Measurements from ENCODE around the gene MAT2B. TPM values are rescaled to one million over a fixed set of nuclear protein-coding genes. Genes with fewer than 3 reads are reported as not detected.

The MAT2B gene
- total and polyA plus RNA-seq, 8 donors: 6.7 to 84.3 (median 37.6) TPM

DNA sequence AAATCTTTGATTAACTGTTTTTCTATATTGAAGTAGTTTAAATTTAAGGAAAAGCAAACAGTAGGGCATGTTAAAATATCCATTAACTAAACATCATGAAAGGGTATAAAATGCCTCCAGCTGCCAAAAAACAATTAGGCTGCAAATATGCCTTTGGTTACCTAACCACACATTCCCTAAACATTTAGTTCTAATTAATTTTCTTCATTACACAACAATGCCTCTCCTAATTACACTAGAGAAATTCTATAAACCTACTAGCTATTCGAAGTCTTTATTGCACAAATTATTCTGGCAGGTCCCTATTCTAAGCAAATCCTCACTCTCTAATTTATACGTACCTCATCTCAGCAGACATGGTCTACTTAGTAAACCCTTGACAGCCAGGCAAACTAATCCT lies 37.4 kb downstream of the MAT2B start:
- Histone ChIP-seq H3K36me3 (no peaks in the 10 kb centered on the region), H3K9me3 (no peaks in the 10 kb centered on the region), H3K4me3 (no peak overlapping the region), H3K27me3 (no peaks in the 10 kb centered on the region), H3K4me1 (no peaks in the 10 kb centered on the region), H3K27ac (no peak overlapping the region)
- TF ChIP-seq POLR2A (IDR thresholded peaks at IDR 0.05) (no peak), EP300 (IDR thresholded peaks at IDR 0.05) (no peak), POLR2AphosphoS5 (IDR thresholded peaks at IDR 0.05) (no peak)
- TF ChIP-seq, protein P1, sequence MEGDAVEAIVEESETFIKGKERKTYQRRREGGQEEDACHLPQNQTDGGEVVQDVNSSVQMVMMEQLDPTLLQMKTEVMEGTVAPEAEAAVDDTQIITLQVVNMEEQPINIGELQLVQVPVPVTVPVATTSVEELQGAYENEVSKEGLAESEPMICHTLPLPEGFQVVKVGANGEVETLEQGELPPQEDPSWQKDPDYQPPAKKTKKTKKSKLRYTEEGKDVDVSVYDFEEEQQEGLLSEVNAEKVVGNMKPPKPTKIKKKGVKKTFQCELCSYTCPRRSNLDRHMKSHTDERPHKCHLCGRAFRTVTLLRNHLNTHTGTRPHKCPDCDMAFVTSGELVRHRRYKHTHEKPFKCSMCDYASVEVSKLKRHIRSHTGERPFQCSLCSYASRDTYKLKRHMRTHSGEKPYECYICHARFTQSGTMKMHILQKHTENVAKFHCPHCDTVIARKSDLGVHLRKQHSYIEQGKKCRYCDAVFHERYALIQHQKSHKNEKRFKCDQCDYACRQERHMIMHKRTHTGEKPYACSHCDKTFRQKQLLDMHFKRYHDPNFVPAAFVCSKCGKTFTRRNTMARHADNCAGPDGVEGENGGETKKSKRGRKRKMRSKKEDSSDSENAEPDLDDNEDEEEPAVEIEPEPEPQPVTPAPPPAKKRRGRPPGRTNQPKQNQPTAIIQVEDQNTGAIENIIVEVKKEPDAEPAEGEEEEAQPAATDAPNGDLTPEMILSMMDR (IDR thresholded peaks at IDR 0.05): no peak
- intact Hi-C loops (cut with DNase I; ENCODE audit: low total_unique reads): no loop called here
- no peak for DNase-seq
- WGBS, 5 donors: 89 to 92% (median 90%) methylated on average over 2 of the region's 2 CpGs

DNA sequence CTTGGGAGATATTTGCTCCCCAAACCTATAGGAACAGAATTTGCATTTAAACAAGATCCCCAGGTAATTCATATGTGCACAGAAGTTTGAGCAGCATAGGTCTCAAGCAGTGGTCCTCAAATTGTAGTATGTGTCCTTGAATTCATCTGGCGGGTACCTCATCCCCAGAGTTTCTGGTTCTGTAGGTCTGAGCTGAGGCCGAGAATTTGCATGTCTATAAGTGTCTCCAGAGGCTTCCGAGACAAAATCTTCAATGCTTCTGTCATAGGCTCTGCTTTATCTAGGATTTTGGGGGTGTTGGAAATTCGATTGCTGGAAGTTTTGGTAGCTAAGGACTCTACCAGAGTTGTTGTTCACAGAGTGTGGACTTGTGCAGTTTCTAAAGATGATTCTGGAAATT lies 38.6 kb downstream of the MAT2B start:
- 64 to 79% (median 73%) methylated on average over 4 of the region's 4 CpGs for WGBS, 5 donors

DNA sequence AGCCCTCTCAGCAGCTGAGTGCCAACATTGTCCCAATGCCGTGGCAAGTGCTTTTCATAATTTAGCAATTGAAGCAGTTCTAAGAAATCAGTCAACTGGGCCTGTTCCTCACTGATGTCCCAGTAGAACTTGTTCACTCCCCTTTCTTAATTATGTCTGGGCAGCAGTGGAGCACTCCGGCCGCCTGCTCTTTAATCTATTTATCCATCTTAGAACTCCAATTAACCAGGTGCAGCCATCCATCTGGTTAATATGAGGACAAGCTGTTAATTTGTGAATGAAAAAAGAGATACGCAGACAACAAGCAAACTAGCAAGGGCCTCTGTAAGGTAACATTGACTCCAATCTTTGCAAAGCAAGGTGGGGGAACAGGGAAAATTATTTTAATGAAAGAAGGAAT lies 39.4 kb downstream of the MAT2B start:
- TF ChIP-seq POLR2A (IDR thresholded peaks at IDR 0.05) (no peak), EP300 (IDR thresholded peaks at IDR 0.05) (no peak), POLR2AphosphoS5 (IDR thresholded peaks at IDR 0.05) (no peak)
- TF ChIP-seq, protein P1 (IDR thresholded peaks at IDR 0.05): no peak
- H3K27me3 ChIP-seq: no peaks in the 10 kb centered on the region
- DNase-seq: no peak
- no peaks in the 10 kb centered on the region for H3K9me3 ChIP-seq
- 88 to 95% (median 90%) methylated on average over 4 of the region's 4 CpGs for WGBS, 5 donors
- H3K4me1 ChIP-seq: no peaks in the 10 kb centered on the region
- intact Hi-C loops (cut with DNase I; ENCODE audit: low total_unique reads): no loop called here
- H3K27ac ChIP-seq: no peak overlapping the region
- H3K36me3 ChIP-seq: no peaks in the 10 kb centered on the region
- H3K4me3 ChIP-seq: no peak overlapping the region

More for the DNA sequence above, 38.6 kb downstream of the MAT2B start:
- Histone ChIP-seq H3K27ac (no peak overlapping the region), H3K27me3 (no peaks in the 10 kb centered on the region), H3K4me3 (no peak overlapping the region), H3K36me3 (no peaks in the 10 kb centered on the region), H3K4me1 (no peaks in the 10 kb centered on the region), H3K9me3 (no peaks in the 10 kb centered on the region)
- intact Hi-C loops (cut with DNase I; ENCODE audit: low total_unique reads): no loop called here
- TF ChIP-seq POLR2A (IDR thresholded peaks at IDR 0.05): no peak
- TF ChIP-seq, protein P1 (IDR thresholded peaks at IDR 0.05): no peak
- TF ChIP-seq EP300 (IDR thresholded peaks at IDR 0.05): no peak
- TF ChIP-seq POLR2AphosphoS5 (IDR thresholded peaks at IDR 0.05): no peak
- no peak for DNase-seq

DNA sequence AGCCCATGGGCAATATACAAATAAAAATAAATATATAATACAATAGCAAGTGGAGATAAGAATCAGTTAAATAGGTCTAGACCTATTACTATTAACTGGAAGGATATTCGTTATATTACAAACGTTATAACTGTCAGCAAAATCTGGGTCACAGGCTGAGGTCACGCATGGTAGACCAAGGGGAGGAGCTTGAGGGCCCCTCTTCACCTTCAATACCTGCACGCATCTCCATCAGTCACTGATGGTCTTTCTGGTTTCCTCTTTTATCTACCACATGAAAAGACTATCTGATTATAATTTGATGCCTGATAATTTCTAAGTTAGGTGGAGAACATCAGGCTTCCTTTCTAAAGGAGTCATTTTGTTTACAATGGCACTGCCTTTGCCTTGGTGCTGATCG lies 43.2 kb downstream of the MAT2B start:
- DNase-seq: no peak
- H3K4me3 ChIP-seq: no peak overlapping the region
- no peaks in the 10 kb centered on the region for H3K27me3 ChIP-seq
- intact Hi-C loops (cut with DNase I; ENCODE audit: low total_unique reads): no loop called here
- TF ChIP-seq, protein P1 (IDR thresholded peaks at IDR 0.05): no peak
- TF ChIP-seq EP300 (IDR thresholded peaks at IDR 0.05): no peak
- WGBS, 5 donors: 57 to 63% (median 62%) methylated on average over 5 of the region's 5 CpGs
- no peak overlapping the region for H3K27ac ChIP-seq
- H3K4me1 ChIP-seq: no peaks in the 10 kb centered on the region
- H3K9me3 ChIP-seq: no peaks in the 10 kb centered on the region
- H3K36me3 ChIP-seq: no peaks in the 10 kb centered on the region

Measured in stomach (tissue), 9 donors.